Measurements from ENCODE around the gene L1CAM.
A peak's percentile ranks its signal among the peaks of the same experiment; 100 is the strongest.

The L1CAM gene

DNA sequence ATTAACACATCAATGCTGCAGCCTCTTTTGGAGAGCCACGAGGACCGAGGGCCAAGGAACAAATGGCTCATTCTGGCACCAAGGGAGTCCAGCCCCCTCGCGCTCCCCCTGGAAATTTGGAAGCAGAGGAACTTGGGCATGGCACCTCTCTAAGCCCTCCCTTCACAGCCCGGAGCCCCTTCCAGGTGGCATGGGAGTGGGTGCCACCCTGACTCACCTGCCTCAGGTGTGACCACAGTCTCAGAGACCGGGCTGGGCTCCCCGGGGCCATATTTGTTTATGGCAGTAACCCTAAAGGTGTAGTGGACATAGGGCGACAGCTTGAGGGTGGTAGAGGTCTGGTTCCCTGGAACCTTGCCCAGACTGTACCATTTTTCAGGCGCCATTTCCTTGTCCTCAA, 18.8 kb downstream of the L1CAM start:
- no peaks in the 10 kb centered on the region; the same call in 1 of the 2 replicates for H3K9me3 ChIP-seq
- no peak for TF ChIP-seq Cebpa-rat (IDR thresholded peaks at IDR 0.05)
- peaks cover 22% of the 10 kb centered on the region; the same call in 1 of the 2 replicates for H3K36me3 ChIP-seq
- H3K9ac ChIP-seq, result no peak overlapping the region
- no peak overlapping the region for H3K27ac ChIP-seq
- peaks cover 71% of the 10 kb centered on the region for H3K27me3 ChIP-seq
- peaks cover 59% of the 10 kb centered on the region; the same call in 1 of the 2 replicates for H4K20me1 ChIP-seq
- H3K4me3 ChIP-seq, result no peak overlapping the region
- no peak overlapping the region for H3K4me2 ChIP-seq
- peaks cover 35% of the 10 kb centered on the region for H3K4me1 ChIP-seq

- H3K9ac ChIP-seq, result no peak overlapping the region
- H3K4me2 ChIP-seq, result no peak overlapping the region
- H3K4me3 ChIP-seq, result no peak overlapping the region
- no peaks in the 10 kb centered on the region; the same call in 1 of the 2 replicates for H3K9me3 ChIP-seq
- H3K27me3 ChIP-seq, result peaks cover 71% of the 10 kb centered on the region
- TF ChIP-seq Cebpa-rat (IDR thresholded peaks at IDR 0.05), result no peak
- H3K4me1 ChIP-seq, result peaks cover 35% of the 10 kb centered on the region
- peaks cover 57% of the 10 kb centered on the region; the same call in 1 of the 2 replicates for H4K20me1 ChIP-seq
- peaks cover 22% of the 10 kb centered on the region; the same call in 1 of the 2 replicates for H3K36me3 ChIP-seq
- H3K27ac ChIP-seq, result no peak overlapping the region
Measured at GRCh38 chrX:153866302-153867019, 19.5 kb downstream of the L1CAM start.

- H3K9me3 ChIP-seq, result no peaks in the 10 kb centered on the region; the same call in 1 of the 2 replicates
- H3K4me2 ChIP-seq, result no peak overlapping the region
- peaks cover 77% of the 10 kb centered on the region for H3K27me3 ChIP-seq
Measured at GRCh38 chrX:153865685-153866084, 20.3 kb downstream of the L1CAM start.

GRCh38 chrX:153865321-153865580, 20.7 kb downstream of the L1CAM start:
- Histone ChIP-seq H3K4me1 (peaks cover 38% of the 10 kb centered on the region), H3K9ac (no peak overlapping the region), H3K9me3 (no peaks in the 10 kb centered on the region; the same call in 1 of the 2 replicates), H3K27ac (no peak overlapping the region), H4K20me1 (peaks cover 51% of the 10 kb centered on the region; the same call in 1 of the 2 replicates), H3K27me3 (peaks cover 75% of the 10 kb centered on the region), H3K4me2 (no peak overlapping the region), H3K4me3 (no peak overlapping the region), H3K36me3 (peaks cover 22% of the 10 kb centered on the region; the same call in 1 of the 2 replicates)
- TF ChIP-seq Cebpa-rat (IDR thresholded peaks at IDR 0.05), result no peak

More at GRCh38 chrX:153865685-153866084, 20.3 kb downstream of the L1CAM start:
- Histone ChIP-seq H3K36me3 (peaks cover 22% of the 10 kb centered on the region; the same call in 1 of the 2 replicates), H3K4me3 (no peak overlapping the region), H3K9ac (no peak overlapping the region), H3K4me1 (peaks cover 41% of the 10 kb centered on the region), H4K20me1 (peaks cover 55% of the 10 kb centered on the region; the same call in 1 of the 2 replicates), H3K27ac (no peak overlapping the region)
- no peak for TF ChIP-seq Cebpa-rat (IDR thresholded peaks at IDR 0.05)

GRCh38 chrX:153864561-153865320, 21.2 kb downstream of the L1CAM start:
- no peak overlapping the region for H3K9ac ChIP-seq
- no peak for TF ChIP-seq Cebpa-rat (IDR thresholded peaks at IDR 0.05)
- H3K27ac ChIP-seq, result no peak overlapping the region
- peaks cover 20% of the 10 kb centered on the region; the same call in 1 of the 2 replicates for H3K36me3 ChIP-seq
- H3K9me3 ChIP-seq, result no peaks in the 10 kb centered on the region; the same call in 1 of the 2 replicates
- H3K4me1 ChIP-seq, result peaks cover 33% of the 10 kb centered on the region
- H3K4me2 ChIP-seq, result peak overlapping the region; percentile 53
- peaks cover 52% of the 10 kb centered on the region; the same call in 1 of the 2 replicates for H4K20me1 ChIP-seq
- H3K27me3 ChIP-seq, result peaks cover 77% of the 10 kb centered on the region
- H3K4me3 ChIP-seq, result no peak overlapping the region

DNA sequence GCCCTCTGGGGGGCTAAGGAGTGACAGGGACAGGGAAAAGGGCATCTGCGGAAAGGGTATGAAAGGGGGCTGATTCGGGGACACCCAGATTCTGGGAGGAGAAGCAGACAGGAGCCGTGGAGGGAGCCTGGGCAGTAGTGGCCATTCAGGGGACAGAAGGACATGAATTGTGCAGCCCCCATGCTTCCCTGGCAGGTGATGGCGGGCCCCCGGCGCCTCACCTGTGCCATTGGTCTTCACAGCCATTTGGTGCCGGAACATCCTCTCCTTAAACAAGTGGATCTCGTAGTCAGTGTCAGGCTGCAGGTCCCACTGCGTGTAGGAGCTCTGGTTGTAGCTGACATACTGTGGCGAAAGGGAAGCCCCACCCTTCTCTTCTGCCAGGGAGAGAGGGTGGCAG, 21.9 kb downstream of the L1CAM start:
- peaks cover 48% of the 10 kb centered on the region; the same call in 1 of the 2 replicates for H4K20me1 ChIP-seq
- peaks cover 77% of the 10 kb centered on the region for H3K27me3 ChIP-seq

GRCh38 chrX:153863251-153863991, 22.6 kb downstream of the L1CAM start:
- H3K27ac ChIP-seq, result no peak overlapping the region
- TF ChIP-seq Cebpa-rat (IDR thresholded peaks at IDR 0.05), result no peak
- H3K4me2 ChIP-seq, result peak overlapping the region; percentile 53
- peaks cover 41% of the 10 kb centered on the region; the same call in 1 of the 2 replicates for H4K20me1 ChIP-seq
- H3K9me3 ChIP-seq, result peaks cover 6% of the 10 kb centered on the region
- no peak overlapping the region for H3K4me3 ChIP-seq
- peaks cover 33% of the 10 kb centered on the region for H3K4me1 ChIP-seq
- peaks cover 11% of the 10 kb centered on the region; the same call in 1 of the 2 replicates for H3K36me3 ChIP-seq
- H3K9ac ChIP-seq, result no peak overlapping the region
- H3K27me3 ChIP-seq, result peaks cover 77% of the 10 kb centered on the region

More for the DNA sequence above, 21.9 kb downstream of the L1CAM start:
- no peaks in the 10 kb centered on the region; the same call in 1 of the 2 replicates for H3K9me3 ChIP-seq
- peaks cover 14% of the 10 kb centered on the region; the same call in 1 of the 2 replicates for H3K36me3 ChIP-seq
- H3K27ac ChIP-seq, result no peak overlapping the region
- peaks cover 33% of the 10 kb centered on the region for H3K4me1 ChIP-seq
- H3K4me3 ChIP-seq, result no peak overlapping the region
- no peak for TF ChIP-seq Cebpa-rat (IDR thresholded peaks at IDR 0.05)
- peak overlapping the region; percentile 53 for H3K4me2 ChIP-seq
- H3K9ac ChIP-seq, result no peak overlapping the region

DNA sequence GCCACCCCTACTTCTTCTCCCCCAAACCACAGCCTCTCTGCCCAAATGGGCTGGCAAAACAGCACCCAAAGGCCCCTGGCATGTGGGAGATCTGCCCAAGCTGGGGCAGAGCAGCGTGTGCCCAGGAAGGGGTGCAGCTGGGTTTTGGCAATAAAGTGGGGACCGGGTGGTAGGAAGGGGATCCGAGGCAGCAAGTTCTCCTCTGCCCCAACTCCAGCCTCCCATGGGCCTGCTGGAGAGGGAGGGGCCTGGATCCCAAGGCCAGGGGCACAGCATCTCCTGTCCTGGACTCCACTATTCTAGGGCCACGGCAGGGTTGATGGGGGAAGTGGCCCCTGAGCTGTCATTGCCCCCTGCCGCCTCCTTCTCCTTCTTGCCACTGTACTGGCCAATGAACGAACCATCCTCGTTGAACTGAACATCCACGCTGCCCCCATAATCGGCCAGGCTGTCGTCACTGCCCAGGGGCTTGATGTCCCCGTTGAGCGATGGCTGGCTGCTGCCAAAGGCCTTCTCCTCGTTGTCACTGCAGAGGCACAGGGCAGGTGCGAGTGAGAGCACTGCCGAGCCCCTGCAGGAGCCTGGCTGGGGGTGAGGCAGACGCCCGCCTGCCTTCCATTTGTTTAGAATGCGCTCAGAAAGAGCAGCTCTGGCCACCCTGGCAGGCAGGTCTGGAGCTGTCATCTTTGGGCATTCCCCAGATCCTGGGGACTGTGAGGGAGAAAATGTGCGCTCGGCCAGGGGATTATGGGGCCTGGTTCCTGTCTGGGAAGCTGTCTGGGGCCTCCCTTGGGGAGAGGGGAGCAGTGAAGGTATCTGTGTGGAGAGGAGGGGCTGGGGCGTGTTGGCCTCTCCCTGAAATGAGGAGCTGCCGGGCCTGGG, 23.4 kb downstream of the L1CAM start:
- H3K4me1 ChIP-seq, result peaks cover 33% of the 10 kb centered on the region
- H3K9me3 ChIP-seq, result peaks cover 6% of the 10 kb centered on the region
- peaks cover 9% of the 10 kb centered on the region; the same call in 1 of the 2 replicates for H3K36me3 ChIP-seq
- H3K4me3 ChIP-seq, result no peak overlapping the region
- peaks cover 38% of the 10 kb centered on the region; the same call in 1 of the 2 replicates for H4K20me1 ChIP-seq
- no peak overlapping the region for H3K9ac ChIP-seq
- TF ChIP-seq Cebpa-rat (IDR thresholded peaks at IDR 0.05), result no peak
- no peak overlapping the region for H3K27ac ChIP-seq
- H3K4me2 ChIP-seq, result peak overlapping the region; percentile 53
- peaks cover 79% of the 10 kb centered on the region for H3K27me3 ChIP-seq

Measured in BLaER1 (cell line).